HUES64 (cell line): ENCODE measurements around the gene SUN5.

ENCODE experiments used
- H3K27ac ChIP-seq: 2 replicates; pipeline ENCODE4 v1.7.0; 2013; ENCODE audit warnings: low read depth, low read length, inconsistent platforms
- H3K27me3 ChIP-seq: 2 replicates; pipeline ENCODE4 v1.6.1; 2013; ENCODE audit warnings: mild to moderate bottlenecking, low read length; ENCODE audit not compliant: insufficient read depth
- H3K36me3 ChIP-seq: 2 replicates; pipeline ENCODE4 v1.6.1; 2013; ENCODE audit warnings: mild to moderate bottlenecking, low read length; ENCODE audit not compliant: insufficient read depth
- H3K4me1 ChIP-seq: 2 replicates; pipeline ENCODE4 v1.6.1; 2013; ENCODE audit warnings: mild to moderate bottlenecking, low read length, moderate library complexity; ENCODE audit not compliant: insufficient read depth
- H3K4me3 ChIP-seq: 2 replicates; pipeline ENCODE4 v1.5.1; 2013; ENCODE audit warnings: mild to moderate bottlenecking, low read length, moderate library complexity
- H3K9ac ChIP-seq: 2 replicates; pipeline ENCODE4 v1.6.1; 2013; ENCODE audit warnings: mild to moderate bottlenecking, low read depth, low read length
- H3K9me3 ChIP-seq: 2 replicates; pipeline ENCODE4 v1.6.1; 2013; ENCODE audit warnings: low read depth, low read length; ENCODE audit not compliant: insufficient read depth
- WGBS: fragments of 150-250, 120-280 bp; methylation state at CpG from one replicate; pipeline ENCODE4 v1.1.7; 2013; ENCODE audit warnings: missing lambda C conversion rate; 5-methylcytosine and 5-hydroxymethylcytosine counted together

The SUN5 gene

GRCh38 chr20:32945710-32946221 is 58.5 kb downstream of the SUN5 start:
- Histone ChIP-seq H3K27ac (no peak overlapping the region), H3K36me3 (no peaks in the 10 kb centered on the region), H3K4me1 (peaks cover under 1% of the 10 kb centered on the region; the same call in 1 of the 2 replicates), H3K27me3 (peaks cover 52% of the 10 kb centered on the region), H3K9ac (no peak overlapping the region), H3K9me3 (no peaks in the 10 kb centered on the region), H3K4me3 (no peak overlapping the region)
- 49% methylated on average over 4 of the region's 4 CpGs for WGBS

DNA sequence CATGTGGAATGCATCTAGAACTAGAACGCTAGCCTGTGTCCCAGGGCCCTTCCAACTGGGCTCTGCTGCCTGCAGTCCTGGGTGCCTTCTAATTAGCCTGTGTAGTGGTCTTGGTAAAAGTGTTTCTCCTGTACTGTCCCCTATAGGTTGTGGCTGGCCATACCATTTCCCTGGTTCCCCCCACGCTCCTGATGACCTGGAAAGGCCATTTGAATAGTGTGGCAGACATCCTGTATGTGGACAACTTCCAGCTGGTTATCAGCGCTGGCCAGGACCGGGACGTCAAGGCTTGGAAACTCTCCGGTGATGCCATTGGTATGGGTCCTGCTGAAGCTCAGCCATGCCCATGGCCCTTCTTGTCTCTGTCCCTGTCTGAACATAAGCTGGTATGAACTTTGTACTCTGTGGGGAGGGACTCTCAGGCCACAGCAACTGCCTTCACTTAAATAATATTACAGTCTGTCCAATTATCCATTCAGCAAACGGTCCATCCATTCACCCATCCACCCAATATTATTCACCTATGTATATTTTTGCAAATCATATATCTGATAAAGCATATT is 60.7 kb downstream of the SUN5 start:
- Histone ChIP-seq H3K4me1 (no peaks in the 10 kb centered on the region), H3K27me3 (peaks cover 32% of the 10 kb centered on the region)

DNA sequence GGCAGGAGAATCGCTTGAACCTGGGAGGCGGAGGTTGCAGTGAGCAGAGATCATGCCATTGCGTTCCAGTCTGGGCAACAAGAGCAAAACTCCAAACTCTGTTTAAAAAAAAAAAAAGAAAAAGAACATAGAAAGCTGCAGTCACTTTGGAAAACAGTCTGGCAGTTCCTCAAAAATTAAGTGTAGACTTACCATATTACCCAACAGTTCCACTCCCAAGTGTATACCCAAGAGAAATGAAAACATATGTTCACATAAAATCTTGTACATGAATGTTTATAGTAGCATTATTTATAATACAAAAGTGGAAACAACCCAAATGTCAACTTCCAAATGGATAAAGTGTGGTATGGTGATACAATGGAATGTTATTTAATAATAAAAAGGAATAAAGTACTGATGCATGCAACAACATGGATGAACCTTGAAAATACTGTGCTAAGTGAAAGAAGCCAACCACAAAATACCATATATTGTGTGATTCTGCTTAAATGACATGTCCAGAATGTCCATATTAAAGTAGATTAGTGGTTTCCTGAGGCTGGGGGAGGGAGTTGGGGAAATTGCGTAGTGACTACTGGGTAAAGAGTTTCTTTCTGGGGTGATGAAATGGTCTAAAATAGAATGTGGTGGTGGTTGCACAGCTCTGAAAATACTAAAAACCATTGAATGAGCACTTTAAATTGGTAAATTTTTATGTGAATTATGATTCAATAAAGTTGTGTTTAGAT is 62.9 kb downstream of the SUN5 start:
- Histone ChIP-seq H3K4me1 (no peaks in the 10 kb centered on the region), H3K27ac (no peak overlapping the region), H3K9ac (no peak overlapping the region), H3K4me3 (no peak overlapping the region), H3K9me3 (no peaks in the 10 kb centered on the region), H3K27me3 (peaks cover 10% of the 10 kb centered on the region; the same call in 1 of the 2 replicates), H3K36me3 (no peaks in the 10 kb centered on the region)
- WGBS, result 81% methylated on average over 4 of the region's 4 CpGs

More for the DNA sequence above, 60.7 kb downstream of the SUN5 start:
- no peak overlapping the region for H3K4me3 ChIP-seq
- WGBS, result 91% methylated on average over 7 of the region's 7 CpGs
- no peaks in the 10 kb centered on the region for H3K9me3 ChIP-seq
- H3K9ac ChIP-seq, result no peak overlapping the region
- H3K36me3 ChIP-seq, result no peaks in the 10 kb centered on the region
- H3K27ac ChIP-seq, result no peak overlapping the region

DNA sequence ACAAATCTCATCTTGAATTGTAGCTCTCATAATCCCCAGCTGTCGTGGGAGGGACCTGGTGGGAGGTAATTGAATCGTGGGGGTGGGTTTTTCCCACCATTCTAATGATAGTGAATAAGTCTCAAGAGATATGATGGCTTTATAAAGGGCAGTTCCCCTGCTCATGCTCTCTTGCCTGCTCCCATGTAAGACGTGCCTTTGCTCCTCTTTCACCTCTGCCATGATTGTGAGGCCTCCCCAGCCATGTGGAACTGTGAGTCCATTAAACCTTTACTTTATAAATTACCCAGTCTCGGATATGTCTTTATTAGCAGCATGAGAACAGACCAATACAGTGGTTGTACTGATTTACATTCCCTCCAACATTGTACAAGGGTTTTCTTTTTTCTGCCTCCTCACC is 69.7 kb downstream of the SUN5 start:
- Histone ChIP-seq H3K27ac (no peak overlapping the region), H3K4me1 (no peaks in the 10 kb centered on the region), H3K9ac (no peak overlapping the region), H3K9me3 (no peaks in the 10 kb centered on the region), H3K27me3 (no peaks in the 10 kb centered on the region), H3K36me3 (no peaks in the 10 kb centered on the region), H3K4me3 (no peak overlapping the region)
- WGBS, result 86% methylated on average over 4 of the region's 4 CpGs
